ENCODE measurements around the gene SPO11.

DNA sequence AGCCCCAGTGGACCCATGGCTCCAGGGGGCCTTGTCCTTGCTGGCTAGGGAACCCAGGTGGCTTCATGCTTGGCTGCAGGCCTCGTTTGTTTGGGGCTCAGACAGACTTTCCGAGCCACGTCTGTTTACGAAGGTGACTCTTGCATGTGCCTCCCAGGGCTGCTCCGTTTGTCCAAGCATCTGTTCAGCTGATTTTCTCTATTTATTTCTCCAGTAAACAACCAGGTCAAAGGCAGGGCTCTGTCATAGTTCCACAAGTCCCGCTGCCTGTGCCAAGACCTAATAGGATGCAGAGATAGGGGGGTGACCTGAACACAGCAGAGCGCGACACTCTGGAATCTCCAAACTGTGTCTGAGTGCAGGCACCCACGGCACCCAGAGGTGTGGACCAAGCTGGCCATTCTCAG is 12.8 kb upstream of the SPO11 start:
- TF ChIP-seq, protein P1, sequence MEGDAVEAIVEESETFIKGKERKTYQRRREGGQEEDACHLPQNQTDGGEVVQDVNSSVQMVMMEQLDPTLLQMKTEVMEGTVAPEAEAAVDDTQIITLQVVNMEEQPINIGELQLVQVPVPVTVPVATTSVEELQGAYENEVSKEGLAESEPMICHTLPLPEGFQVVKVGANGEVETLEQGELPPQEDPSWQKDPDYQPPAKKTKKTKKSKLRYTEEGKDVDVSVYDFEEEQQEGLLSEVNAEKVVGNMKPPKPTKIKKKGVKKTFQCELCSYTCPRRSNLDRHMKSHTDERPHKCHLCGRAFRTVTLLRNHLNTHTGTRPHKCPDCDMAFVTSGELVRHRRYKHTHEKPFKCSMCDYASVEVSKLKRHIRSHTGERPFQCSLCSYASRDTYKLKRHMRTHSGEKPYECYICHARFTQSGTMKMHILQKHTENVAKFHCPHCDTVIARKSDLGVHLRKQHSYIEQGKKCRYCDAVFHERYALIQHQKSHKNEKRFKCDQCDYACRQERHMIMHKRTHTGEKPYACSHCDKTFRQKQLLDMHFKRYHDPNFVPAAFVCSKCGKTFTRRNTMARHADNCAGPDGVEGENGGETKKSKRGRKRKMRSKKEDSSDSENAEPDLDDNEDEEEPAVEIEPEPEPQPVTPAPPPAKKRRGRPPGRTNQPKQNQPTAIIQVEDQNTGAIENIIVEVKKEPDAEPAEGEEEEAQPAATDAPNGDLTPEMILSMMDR (conservative IDR thresholded peaks at IDR 0.05 in 1 of 2, IDR thresholded peaks at IDR 0.05 in 1 of 2; ENCODE audit: extremely low read depth in 1 of 2, insufficient read depth in 1 of 2, low read depth in 1 of 2, low read length in 2 of 2), result no peak
- TF ChIP-seq EZH2 (IDR thresholded peaks at IDR 0.05; ENCODE audit: borderline replicate concordance, low read length), result no peak

Data from mammary epithelial cell (primary cell).